ENCODE results near the gene ME3.

DNA sequence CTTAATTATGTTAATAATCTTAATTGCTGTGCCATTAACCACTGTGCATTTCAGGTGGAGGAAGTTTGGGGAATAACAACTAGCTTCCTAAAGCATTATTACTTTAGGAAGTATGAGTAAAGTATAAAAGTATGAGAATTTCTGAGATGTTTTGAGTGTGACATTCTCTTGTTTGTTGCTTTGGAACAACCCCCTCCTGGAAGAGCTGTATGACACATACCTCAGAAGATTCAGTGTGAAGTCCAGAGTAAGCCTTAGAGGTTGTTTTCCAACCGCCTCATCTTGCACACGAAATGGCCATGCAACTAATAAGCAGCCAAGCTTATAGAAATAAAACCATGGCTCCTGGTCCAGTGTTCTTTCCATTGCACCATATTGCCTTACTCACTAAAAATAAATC is 276.0 kb downstream of the ME3 start:
- TF ChIP-seq EZH2phosphoT487 (IDR thresholded peaks at IDR 0.05; ENCODE audit: low read length) (no peak), EZH2 (optimal IDR thresholded peaks at IDR 0.05; ENCODE audit: low read depth, low read length) (no peak)
- TF ChIP-seq, protein P1, sequence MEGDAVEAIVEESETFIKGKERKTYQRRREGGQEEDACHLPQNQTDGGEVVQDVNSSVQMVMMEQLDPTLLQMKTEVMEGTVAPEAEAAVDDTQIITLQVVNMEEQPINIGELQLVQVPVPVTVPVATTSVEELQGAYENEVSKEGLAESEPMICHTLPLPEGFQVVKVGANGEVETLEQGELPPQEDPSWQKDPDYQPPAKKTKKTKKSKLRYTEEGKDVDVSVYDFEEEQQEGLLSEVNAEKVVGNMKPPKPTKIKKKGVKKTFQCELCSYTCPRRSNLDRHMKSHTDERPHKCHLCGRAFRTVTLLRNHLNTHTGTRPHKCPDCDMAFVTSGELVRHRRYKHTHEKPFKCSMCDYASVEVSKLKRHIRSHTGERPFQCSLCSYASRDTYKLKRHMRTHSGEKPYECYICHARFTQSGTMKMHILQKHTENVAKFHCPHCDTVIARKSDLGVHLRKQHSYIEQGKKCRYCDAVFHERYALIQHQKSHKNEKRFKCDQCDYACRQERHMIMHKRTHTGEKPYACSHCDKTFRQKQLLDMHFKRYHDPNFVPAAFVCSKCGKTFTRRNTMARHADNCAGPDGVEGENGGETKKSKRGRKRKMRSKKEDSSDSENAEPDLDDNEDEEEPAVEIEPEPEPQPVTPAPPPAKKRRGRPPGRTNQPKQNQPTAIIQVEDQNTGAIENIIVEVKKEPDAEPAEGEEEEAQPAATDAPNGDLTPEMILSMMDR (IDR thresholded peaks at IDR 0.05; ENCODE audit: low read length): no peak

Measured in MM.1S (cell line).